ENCODE results near the gene SIRPG.

- TF ChIP-seq EZH2 (IDR thresholded peaks at IDR 0.05; ENCODE audit: borderline replicate concordance, low read length) (no peak), CTCF (conservative IDR thresholded peaks at IDR 0.05 in 1 of 2, IDR thresholded peaks at IDR 0.05 in 1 of 2; ENCODE audit: extremely low read depth in 1 of 2, insufficient read depth in 1 of 2, low read depth in 1 of 2, low read length in 2 of 2) (no peak)
Measured at GRCh38 chr20:1674361-1674760, 16.8 kb upstream of the SIRPG start.
